ENCODE results near the gene LRRC74B. TPM values are rescaled to one million over a fixed set of nuclear protein-coding genes. Genes with fewer than 3 reads are reported as not detected.

Gene LRRC74B
- under 1 TPM in 2 of 4 donors, not detected in 2; 0.14 to 0.18 TPM for total RNA-seq

GRCh38 chr22:21045585-21046294 is at the start of gene LRRC74B:
LRRC74B (plus strand) TSS chr22:21045946; CDS start chr22:21045987, 41 bp downstream.
- intact Hi-C loops (cut with DNase I; ENCODE audit: low total_unique reads) = no loop called here
- DNase-seq = peak; percentile 88 to 92
- no peaks in the 10 kb centered on the region for H3K27me3 ChIP-seq

GRCh38 chr22:20996031-20996410 is 49.7 kb upstream of the LRRC74B start:
- Histone ChIP-seq H3K36me3 (no peaks in the 10 kb centered on the region), H3K4me3 (no peak overlapping the region), H3K27me3 (no peaks in the 10 kb centered on the region), H3K27ac (no peak overlapping the region), H3K9me3 (no peaks in the 10 kb centered on the region), H3K4me1 (peaks cover 0 to 13% of the 10 kb centered on the region in 2 donors)
- intact Hi-C loops (cut with DNase I; ENCODE audit: low total_unique reads) = no loop called here
- TF ChIP-seq POLR2A (IDR thresholded peaks at IDR 0.05) = no peak
- no peak for TF ChIP-seq CTCF (IDR thresholded peaks at IDR 0.05)
- DNase-seq = no peak

More at GRCh38 chr22:21045585-21046294, at the start of gene LRRC74B:
- TF ChIP-seq CTCF (IDR thresholded peaks at IDR 0.05) (no peak), POLR2A (IDR thresholded peaks at IDR 0.05) (no peak)
- H3K36me3 ChIP-seq = no peaks in the 10 kb centered on the region
- peak within 1 kb of the TSS in 1 of 2 donors; percentile 54 for H3K27ac ChIP-seq
- no peaks in the 10 kb centered on the region for H3K9me3 ChIP-seq
- no peaks in the 10 kb centered on the region for H3K4me1 ChIP-seq
- peak within 1 kb of the TSS; percentile 35 to 39 for H3K4me3 ChIP-seq

- H3K9me3 ChIP-seq = no peaks in the 10 kb centered on the region
- H3K27ac ChIP-seq = no peak overlapping the region
- H3K36me3 ChIP-seq = no peaks in the 10 kb centered on the region
- intact Hi-C loops (cut with DNase I; ENCODE audit: low total_unique reads) = no loop called here
- no peaks in the 10 kb centered on the region for H3K27me3 ChIP-seq
- H3K4me3 ChIP-seq = no peak overlapping the region
- no peak for DNase-seq
- peaks cover 0 to 13% of the 10 kb centered on the region in 2 donors for H3K4me1 ChIP-seq
- TF ChIP-seq POLR2A (IDR thresholded peaks at IDR 0.05) (no peak), CTCF (IDR thresholded peaks at IDR 0.05) (no peak)
Measured at GRCh38 chr22:20996598-20997535, 48.9 kb upstream of the LRRC74B start.

GRCh38 chr22:20997536-20998257 is 48.0 kb upstream of the LRRC74B start:
- no peaks in the 10 kb centered on the region for H3K27me3 ChIP-seq
- no peak overlapping the region for H3K27ac ChIP-seq
- intact Hi-C loops (cut with DNase I; ENCODE audit: low total_unique reads) = no loop called here
- TF ChIP-seq POLR2A (IDR thresholded peaks at IDR 0.05) (no peak), CTCF (IDR thresholded peaks at IDR 0.05) (no peak)
- no peaks in the 10 kb centered on the region for H3K9me3 ChIP-seq
- DNase-seq = no peak
- no peaks in the 10 kb centered on the region for H3K36me3 ChIP-seq
- H3K4me3 ChIP-seq = no peak overlapping the region
- H3K4me1 ChIP-seq = peaks cover 0 to 13% of the 10 kb centered on the region in 2 donors

Data from uterus (tissue), 4 donors.